Vagina (tissue), 2 donors: ENCODE data around the gene OR51E2.

Experiments used
- CTCF ChIP-seq, 3 experiments: fragments of 450-650 bp in 2 of 3; fragments of 200-600 bp in 1 of 3; sonication (generic) in 1 of 3; IDR thresholded peaks; one replicate each; pipeline ENCODE4 v1.5.1; 2017 to 2019; ENCODE audit warnings: antibody characterized with exemption in 3 of 3, mild to moderate bottlenecking in 2 of 3, moderate library complexity in 2 of 3
- POLR2A ChIP-seq, 2 donors: fragments of 450-650 bp; IDR thresholded peaks; one replicate each; pipeline ENCODE4 v1.6.1; 2017; ENCODE audit warnings: antibody characterized with exemption in 2 of 2, mild to moderate bottlenecking in 2 of 2, moderate library complexity in 2 of 2
- POLR2AphosphoS5 ChIP-seq, 2 donors: sonication (generic); formaldehyde crosslinking; IDR thresholded peaks; one replicate each; pipeline ENCODE4 v1.9.0; 2017; ENCODE audit warnings: antibody characterized with exemption in 2 of 2, mild to moderate bottlenecking in 2 of 2, low read depth in 1 of 2; ENCODE audit not compliant: insufficient read depth in 1 of 2

- no peak for TF ChIP-seq CTCF (IDR thresholded peaks at IDR 0.05)
- no peak for TF ChIP-seq POLR2A (IDR thresholded peaks at IDR 0.05)
- no peak for TF ChIP-seq POLR2AphosphoS5 (IDR thresholded peaks at IDR 0.05; ENCODE audit: insufficient read depth in 1 of 2, low read depth in 1 of 2)
These were observed 60.0 kb downstream of the OR51E2 start for GRCh38 chr11:4637662-4638047.
